Natural killer cell (primary cell): ENCODE results near the gene TMEM229A. TPM values are rescaled to one million over a fixed set of nuclear protein-coding genes. Genes with fewer than 3 reads are reported as not detected.

Source experiments
- total RNA-seq, 4 donors: library from RNA; stranded (reverse); fragments of 120-200 nt in 1 of 4; gene quantifications; one replicate each; pipeline versions ENCODE4 v1.2.3 to v1.2.4, GENCODE V29; 2013 to 2022

The TMEM229A gene
- total RNA-seq, 3 donors from 2014 or later (not counting 1 experiment from before 2014, with no cell fraction given) = not detected

Other genes with a start within 250 kb of the TMEM229A start
- not detected for gene HYAL4, start 187.9 kb downstream of the TMEM229A start, total RNA-seq
- gene SPAM1, start 107.8 kb downstream of the TMEM229A start, total RNA-seq = not detected